Hindlimb muscle (tissue), 1 donor: ENCODE measurements around the gene USP33. TPM values are rescaled to one million over a fixed set of nuclear protein-coding genes. Genes with fewer than 3 reads are reported as not detected.
"Not testable (repeated sequence)": the region's sequence is repeated elsewhere in the genome, so short reads cannot be mapped to it uniquely, and the experiment has no call there.

ENCODE experiments used
- DNase-seq: peaks from one replicate; pipeline ENCODE4 v3.0.0-alpha.2; 2013
- polyA plus RNA-seq: library from polyadenylated mRNA; unstranded; fragments of 120-200 nt; gene quantifications from one replicate; pipeline ENCODE4 v1.2.1, GENCODE V29; 2013; ENCODE audit not compliant: insufficient read length

Gene USP33
- polyA plus RNA-seq, 1 donor: 37.8 TPM

GRCh38 chr1:77739235-77739634 lies 20.4 kb downstream of the USP33 start:
- DNase-seq: no peak

- no peak for DNase-seq
Measured at GRCh38 chr1:77732090-77732489, 27.6 kb downstream of the USP33 start.

- no peak for DNase-seq
Measured at GRCh38 chr1:77725706-77726105, 33.9 kb downstream of the USP33 start.

GRCh38 chr1:77718181-77718580 lies 41.5 kb downstream of the USP33 start:
- DNase-seq: no peak

GRCh38 chr1:77716065-77716464 lies 43.6 kb downstream of the USP33 start:
- DNase-seq: no peak

GRCh38 chr1:77709727-77710126 lies 49.9 kb downstream of the USP33 start:
- no peak for DNase-seq

- DNase-seq: no peak
Measured at GRCh38 chr1:77706321-77706720, 53.3 kb downstream of the USP33 start.

- DNase-seq: no peak
Measured at GRCh38 chr1:77704736-77705135, 54.9 kb downstream of the USP33 start.

GRCh38 chr1:77699673-77700072 lies 60.0 kb downstream of the USP33 start:
- DNase-seq: not testable (repeated sequence)

GRCh38 chr1:77697441-77697840 lies 62.2 kb downstream of the USP33 start:
- DNase-seq: no peak

- DNase-seq: no peak
Measured at GRCh38 chr1:77688939-77689338, 70.7 kb downstream of the USP33 start.

- peak; percentile 13 for DNase-seq
Measured at GRCh38 chr1:77687519-77687906, 72.1 kb downstream of the USP33 start.

- no peak for DNase-seq
Measured at GRCh38 chr1:77686796-77687518, 72.7 kb downstream of the USP33 start.

GRCh38 chr1:77683160-77684148 lies 76.2 kb downstream of the USP33 start:
- DNase-seq: peak; percentile 90

GRCh38 chr1:77682460-77683159 lies 77.0 kb downstream of the USP33 start, which contains the start of gene ZZZ3:
ZZZ3 (minus strand) TSS chr1:77682658; CDS start chr1:77633354, 49,304 bp downstream.
- peak; percentile 96 for DNase-seq

GRCh38 chr1:77680173-77680572 lies 79.5 kb downstream of the USP33 start:
- no peak for DNase-seq

GRCh38 chr1:77678660-77679610 lies 80.7 kb downstream of the USP33 start:
- DNase-seq: no peak

- not testable (repeated sequence) for DNase-seq
Measured at GRCh38 chr1:77674807-77675206, 84.8 kb downstream of the USP33 start.

- DNase-seq: no peak
Measured at GRCh38 chr1:77673716-77674355, 85.8 kb downstream of the USP33 start.

- DNase-seq: no peak
Measured at GRCh38 chr1:77673030-77673429, 86.6 kb downstream of the USP33 start.

GRCh38 chr1:77672374-77672773 lies 87.3 kb downstream of the USP33 start:
- no peak for DNase-seq
